CD4-positive, alpha-beta T cell treated with Interleukin-2 at 100 ng/mL for 4 hours (primary cell): ENCODE results near the gene FIZ1.
A peak's percentile ranks its signal among the peaks of the same experiment; 100 is the strongest.

Experiments used
- DNase-seq: peaks from one replicate; pipeline ENCODE4 v3.0.0-alpha.2; 2020; ENCODE audit warnings: low spot score

The FIZ1 gene

DNA sequence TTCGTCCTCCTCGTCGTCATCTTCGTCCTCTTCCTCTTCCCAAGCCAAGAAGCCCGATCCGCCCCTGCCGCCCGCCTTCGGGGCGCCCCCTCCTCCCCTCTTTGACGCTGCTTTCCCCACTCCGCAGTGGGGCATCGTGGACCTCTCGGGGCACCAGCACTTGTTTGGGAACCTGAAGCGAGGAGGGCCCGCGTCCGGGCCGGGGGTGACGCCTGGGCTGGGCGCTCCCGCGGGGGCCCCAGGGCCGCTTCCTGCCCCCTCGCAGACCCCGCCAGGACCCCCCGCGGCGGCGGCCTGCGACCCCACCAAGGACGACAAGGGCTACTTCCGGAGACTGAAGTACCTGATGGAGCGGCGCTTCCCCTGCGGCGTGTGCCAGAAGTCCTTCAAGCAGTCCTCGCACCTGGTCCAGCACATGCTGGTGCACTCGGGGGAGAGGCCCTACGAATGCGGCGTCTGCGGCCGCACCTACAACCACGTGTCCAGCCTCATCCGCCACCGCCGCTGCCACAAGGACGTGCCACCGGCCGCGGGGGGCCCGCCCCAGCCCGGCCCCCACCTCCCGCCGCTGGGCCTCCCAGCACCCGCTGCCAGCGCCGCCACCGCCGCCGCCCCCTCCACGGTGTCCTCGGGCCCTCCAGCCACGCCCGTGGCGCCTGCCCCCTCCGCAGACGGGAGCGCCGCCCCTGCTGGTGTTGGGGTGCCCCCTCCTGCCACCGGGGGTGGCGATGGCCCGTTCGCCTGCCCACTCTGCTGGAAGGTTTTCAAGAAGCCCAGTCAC, 14.8 kb upstream of the FIZ1 start:
- DNase-seq, result no peak

DNA sequence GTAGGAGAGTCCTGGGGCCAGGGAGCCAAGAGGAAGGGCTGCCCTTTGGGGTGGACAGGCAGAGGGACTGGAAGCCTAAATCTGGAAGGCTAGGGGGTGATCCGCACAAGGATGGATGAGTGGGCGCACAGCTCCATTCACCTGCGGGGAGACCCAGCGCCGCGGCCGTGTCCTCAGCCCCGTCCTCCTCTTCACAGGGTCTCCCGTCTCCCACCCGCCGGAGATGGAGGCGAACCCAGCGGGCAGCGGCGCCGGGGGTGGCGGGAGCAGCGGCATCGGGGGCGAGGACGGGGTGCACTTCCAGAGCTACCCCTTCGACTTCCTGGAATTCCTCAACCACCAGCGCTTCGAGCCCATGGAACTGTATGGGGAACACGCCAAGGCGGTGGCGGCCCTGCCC, 14.1 kb upstream of the FIZ1 start:
- DNase-seq, result no peak

DNA sequence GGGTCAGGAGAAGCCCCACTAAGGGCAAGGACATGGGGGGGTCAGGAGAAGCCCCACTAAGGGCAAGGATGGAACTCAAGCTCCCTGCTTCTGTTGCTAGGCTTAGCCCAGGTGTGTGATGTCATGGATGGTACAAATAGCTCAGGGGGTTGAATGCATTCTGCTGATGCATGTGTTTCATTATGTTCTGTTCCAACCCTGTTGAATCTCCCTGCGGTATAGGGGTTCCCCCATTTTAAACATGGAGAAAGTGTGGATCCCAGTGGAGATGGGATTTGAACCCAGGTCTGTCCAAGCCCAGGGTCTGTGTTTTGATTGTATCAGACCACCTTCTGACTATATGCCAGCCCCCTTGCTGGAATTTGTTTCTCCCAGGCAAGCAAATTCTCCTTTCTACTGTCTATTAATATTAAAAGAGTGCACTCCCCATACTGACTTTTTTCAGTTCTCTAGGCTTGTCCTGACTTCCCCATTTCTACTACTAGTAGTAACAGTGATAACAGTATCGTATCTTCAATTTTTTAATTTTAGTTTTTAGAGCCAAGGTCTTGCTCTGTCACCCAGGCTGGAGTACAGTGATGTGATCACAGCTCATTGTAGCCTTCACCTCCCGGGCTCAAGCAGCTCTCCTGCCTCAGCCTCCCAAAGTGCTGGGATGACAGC, 12.8 kb upstream of the FIZ1 start:
- DNase-seq, result no peak

DNA sequence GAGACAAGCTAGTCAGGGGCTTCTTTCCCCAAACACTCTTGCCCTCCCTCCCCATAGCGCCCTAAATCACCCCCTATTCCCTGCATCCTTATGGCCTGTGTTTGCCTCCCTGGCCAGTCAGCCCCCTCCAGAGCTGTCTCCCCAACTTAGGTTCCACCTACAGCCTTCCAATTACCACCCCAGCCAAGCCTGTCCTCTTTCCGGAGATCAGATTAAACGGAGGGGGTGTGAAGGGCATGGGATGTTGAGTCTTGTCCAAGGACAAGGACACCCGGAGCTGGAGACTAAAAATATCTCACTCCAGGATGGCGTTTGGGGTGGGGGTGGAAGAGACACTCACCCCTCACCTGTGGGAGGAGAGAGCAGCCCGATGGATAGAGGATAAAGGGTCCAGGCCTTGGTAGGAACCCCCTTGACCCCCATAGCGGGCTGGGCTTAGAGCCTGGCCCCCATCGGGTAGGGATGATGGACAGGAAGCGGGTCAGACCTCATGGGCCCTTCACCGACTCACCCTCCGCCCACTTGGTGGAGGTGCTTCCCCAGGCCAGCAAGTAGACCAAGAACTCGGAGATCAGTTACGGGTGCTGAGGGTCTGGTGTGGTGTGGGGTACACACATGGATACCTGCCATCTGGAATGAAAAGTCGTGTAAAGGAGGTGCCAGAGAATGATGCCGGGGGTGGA, 12.1 kb upstream of the FIZ1 start:
- no peak for DNase-seq

DNA sequence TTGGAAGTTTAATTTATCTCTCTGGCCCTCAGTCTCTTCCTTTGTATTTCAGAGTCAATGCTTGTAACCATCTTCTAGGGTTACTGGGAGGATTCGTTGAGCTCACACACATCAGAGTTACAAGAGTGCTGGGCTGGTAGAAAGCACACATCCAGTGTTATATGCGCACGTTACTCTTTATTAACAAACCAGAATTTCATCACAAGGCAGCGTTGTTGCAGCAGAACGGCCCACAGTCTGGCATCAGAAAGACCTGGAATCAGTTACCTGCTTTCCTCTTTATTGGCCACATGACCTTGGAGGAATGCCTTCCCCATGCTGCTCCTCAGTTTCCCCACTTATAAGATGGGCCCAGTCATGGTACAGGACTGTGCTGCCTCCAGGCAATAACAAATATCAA, 10.0 kb upstream of the FIZ1 start:
- DNase-seq, result no peak

DNA sequence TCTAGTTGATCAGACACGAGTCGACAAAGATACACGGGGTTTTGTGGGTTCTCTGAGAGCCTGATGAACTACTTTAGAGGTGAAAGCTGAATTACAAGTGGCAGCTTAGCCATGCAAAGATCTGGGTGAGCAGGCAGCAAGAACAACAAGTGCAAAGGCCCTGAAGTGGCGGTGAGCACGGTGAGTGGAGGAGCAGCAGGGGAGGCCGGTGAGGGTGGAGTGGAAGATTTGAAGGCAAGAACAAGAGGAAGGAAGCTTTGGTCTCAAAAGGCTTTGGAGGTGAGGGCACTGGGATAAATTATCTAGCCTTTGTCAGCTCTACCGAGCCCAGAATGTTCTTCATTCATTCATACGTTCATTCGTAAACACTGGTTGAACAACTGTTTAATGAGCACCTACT, 7.5 kb upstream of the FIZ1 start:
- no peak for DNase-seq

DNA sequence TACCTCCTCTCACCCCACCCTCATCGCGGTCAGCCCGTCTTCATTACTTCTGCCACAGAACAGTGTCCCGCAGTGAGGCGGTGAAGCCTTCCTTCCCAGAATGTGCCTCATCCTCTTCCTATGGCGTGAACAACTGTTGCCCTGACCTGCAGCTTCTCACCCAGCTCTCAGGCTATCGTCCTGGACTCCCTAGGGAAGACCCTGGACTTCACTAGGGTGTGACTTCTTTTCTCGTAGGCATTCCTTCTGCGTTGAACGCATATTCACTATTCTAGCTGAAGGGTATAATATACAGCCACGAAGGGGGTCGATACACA, 7.1 kb upstream of the FIZ1 start:
- DNase-seq, result no peak

DNA sequence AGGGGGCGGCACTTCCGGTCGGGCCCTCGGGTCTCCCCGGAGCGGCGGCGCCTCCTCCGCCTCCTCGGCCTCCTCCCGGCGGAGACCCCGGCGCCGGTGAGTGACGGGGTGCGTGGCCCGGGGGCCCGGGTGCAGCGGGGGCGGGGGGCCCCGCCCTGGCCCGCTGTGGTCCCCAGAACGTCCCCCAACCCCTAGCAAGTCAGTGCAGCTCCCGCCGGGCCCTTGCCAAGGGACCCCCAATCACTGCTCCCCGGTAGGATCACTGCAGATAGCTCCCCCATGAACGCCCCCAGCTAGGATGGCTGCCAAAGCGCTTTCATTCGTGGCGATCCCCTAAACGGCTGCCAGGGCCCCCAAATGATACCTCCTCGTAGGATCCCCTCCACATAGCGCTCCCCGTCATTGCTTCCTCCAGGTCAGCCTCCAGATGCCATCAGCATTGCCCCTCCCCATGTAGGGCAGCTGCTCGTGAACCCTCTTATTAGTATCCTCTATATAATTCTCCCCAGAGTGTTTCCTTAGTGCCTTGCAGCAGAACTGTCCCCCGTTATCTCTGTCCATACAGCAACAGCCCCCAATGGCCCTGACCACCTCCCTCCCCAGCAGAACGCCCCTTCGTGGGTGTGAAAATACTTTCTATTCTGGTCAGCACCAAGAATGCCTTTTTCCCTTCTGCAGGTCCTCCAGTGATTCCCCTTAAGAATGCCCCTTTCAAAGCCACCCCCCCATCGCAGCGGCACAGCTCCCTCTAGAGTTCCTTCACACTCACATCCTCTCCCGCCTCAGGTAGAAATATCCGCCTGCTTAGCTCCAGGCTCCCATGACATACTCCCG, 6.5 kb upstream of the FIZ1 start, which contains the start of gene ZNF865:
Gene ZNF865 (plus strand): TSS at position 11 of the 834 bp plus-strand sequence. CDS start 7,972 bp downstream, outside the sequence.
- peak; percentile 66 for DNase-seq

DNA sequence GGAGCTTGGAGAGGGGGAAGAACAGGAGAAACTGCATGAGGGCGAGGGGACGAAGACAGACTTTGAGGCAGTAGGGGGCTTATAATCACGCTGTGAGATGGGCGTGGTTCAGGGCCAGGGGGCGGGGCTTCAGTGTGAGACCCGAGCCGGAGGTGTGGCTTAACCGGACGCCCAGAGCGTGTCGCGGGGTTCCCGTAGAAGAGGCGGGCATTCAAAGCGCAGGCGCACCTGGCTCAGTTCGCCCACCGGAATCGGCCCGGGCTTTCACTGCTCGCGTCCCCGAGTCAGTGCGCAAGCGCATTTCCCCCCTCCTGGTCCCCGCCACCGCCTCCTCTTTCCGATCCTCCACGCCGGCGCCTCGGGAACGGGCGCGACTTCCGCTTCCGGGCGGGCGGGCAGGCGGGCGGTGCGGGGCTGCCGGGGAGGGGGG, 5.9 kb upstream of the FIZ1 start:
- peak; percentile 97 for DNase-seq

DNA sequence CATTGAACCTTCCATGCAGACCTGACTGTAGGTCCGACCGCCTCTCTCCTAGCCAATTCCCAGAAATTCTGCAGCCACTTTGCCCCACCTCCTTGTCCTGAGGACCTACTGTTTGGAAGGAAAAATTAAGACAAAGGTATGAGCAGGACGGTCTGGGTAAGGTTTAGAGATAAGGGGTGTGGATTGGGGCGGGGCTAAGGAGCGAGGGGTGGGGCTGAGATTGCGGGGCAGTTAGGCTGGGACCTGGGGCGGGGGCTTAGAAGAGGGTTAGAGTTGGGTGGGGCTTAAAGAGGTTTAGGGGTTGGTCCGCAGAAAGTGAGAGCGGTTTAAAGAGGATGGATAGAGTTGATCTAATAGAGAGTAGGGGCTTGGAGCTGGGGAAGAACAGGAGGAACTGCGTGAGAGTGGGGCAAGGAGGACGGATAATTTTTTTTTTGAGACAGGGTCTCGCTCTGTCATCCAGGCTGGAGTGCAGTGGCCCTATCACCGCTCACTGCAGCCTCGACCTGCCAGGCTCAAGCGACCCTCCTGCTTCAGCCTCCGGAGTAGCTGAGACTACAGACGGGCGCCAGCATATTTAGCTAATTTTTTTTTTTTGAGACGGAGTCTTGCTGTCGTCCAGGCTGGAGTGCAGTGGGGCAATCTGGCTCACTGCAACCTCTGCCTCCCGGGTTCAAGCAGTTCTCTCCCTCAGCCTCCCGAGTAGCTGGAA, 4.4 kb upstream of the FIZ1 start:
- no peak for DNase-seq

DNA sequence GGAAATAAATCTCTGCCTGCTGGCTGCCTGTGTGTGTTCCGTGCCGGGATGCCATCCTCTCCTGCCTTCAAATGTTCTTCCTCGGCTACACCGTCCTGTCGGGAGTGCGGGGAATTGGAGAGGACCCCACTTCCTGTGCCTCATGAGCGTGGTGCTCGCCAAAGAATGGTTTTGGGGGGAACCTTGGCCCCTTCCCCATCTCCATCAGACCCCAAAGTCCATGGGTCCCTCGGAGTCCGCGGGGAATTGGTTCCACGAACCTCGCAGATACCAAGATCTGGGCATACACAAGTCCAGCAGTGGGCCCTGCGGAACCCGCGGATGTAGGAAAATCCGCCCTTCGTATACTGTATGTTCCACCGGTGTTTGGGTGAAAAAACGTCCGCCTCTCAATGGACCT, 3.8 kb upstream of the FIZ1 start:
- DNase-seq, result no peak

DNA sequence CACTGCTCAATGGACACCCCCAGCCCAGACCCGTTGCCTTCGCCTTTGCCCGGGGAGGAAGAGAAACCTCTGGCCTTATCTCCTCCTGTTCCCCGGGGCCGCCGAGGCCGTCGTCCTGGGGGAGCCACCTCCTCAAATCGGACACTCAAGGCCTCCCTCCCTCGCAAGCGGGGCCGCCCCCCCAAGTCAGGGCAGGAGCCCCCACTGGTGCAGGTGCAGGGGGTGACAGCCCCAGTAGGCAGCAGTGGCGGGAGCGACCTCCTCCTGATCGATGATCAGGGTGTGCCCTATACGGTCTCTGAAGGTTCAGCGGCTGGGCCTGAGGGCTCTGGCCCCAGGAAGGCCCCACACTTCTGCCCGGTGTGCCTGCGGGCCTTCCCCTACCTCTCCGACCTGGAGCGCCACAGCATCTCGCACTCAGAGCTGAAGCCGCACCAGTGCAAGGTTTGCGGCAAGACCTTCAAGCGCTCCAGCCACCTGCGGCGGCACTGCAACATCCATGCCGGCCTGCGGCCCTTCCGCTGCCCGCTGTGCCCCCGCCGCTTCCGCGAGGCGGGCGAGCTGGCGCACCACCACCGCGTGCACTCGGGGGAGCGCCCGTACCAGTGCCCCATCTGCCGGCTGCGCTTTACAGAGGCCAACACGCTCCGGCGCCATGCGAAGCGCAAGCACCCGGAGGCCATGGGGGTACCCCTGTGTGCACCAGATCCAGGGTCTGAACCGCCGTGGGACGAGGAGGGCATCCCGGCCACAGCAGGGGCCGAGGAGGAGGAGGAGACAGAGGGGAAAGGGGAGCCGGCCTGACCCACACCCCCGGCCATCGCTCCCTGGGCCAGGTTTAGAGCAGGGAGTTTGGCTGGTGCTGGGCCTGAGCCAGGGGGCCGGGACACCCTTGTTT, 3.0 kb upstream of the FIZ1 start:
- no peak for DNase-seq

DNA sequence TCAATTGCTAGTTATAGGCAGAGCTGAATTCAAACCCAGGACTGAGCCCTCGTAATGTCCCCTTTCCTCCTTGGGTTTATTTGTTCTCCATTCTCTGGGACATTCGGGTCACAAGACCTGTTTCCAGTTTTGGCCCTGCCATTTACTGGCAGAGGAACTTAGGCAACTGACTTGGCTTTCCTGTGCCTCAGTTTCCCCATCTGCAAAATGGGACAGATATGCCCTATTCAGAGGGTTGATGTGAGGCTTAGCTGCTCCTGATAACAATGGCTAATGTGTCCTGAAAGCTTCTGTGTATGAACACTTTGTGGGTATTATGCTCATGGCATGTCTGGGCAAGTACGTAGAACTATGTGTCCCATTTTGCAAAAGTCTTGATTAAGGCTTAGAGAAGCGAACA, 1.8 kb upstream of the FIZ1 start:
- no peak for DNase-seq

DNA sequence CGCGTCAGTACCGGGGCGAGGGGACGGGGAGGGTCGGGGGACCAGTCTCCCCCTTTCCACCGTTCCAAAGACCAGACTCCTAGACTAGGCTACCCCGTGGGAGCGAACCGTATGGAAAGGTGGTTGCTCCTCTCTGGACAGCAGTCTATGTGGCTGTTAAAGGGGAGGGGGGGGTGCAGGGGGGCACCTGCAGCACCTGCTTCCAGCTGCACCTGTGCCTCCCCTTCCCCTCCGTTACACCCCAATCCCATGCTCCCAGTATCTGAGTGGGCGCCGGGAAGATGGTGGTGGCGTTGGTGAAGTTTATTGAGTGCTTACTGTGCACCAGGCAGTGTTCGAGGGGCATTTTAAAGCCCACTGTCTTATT, 1.3 kb upstream of the FIZ1 start:
- DNase-seq, result no peak

DNA sequence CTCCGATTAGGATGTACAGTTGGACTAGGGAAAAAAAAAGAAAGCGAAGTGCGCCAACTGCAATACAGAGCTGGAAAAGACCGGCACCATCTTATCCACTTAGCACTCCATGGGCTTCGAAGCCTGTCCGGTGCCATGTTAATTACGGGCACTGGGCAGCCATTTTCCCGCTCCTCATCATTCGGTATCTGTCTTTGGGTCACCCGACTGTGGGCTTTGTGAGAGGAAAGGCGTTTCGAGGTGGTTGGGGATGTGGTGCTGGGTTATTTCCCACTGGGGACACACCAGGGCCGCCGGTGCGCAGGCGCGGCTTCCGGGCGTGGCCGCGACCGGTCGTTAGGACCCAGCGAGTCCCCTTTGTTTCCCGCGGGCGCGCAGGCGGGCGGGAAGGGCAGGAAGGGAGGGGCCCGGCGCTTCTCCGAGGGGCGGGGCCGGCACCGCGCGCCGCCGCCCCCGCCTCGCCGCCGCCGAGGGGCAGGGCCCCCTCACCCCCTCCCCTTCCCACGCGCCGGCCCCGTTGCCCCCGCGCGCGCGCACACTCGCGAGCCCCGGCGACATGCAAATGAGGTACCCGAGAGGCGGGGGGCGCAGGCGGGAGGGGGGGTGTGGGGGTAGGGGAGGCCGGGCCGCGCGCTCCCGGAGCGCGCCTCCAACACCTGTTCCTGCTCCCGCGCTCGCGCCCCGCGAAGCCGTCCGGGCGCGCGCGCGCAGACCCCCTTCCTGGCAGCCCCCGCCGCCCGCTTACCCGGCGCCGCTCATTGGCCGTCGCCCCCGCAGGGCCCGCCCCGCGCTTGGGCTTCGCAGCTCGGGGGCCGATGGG, 735 bp upstream of the FIZ1 start, which contains the start of gene ZNF524:
Gene ZNF524 (plus strand): TSS at position 447 of the 820 bp plus-strand sequence. CDS start 1,825 bp downstream, outside the sequence.
- peak; percentile 87 for DNase-seq

DNA sequence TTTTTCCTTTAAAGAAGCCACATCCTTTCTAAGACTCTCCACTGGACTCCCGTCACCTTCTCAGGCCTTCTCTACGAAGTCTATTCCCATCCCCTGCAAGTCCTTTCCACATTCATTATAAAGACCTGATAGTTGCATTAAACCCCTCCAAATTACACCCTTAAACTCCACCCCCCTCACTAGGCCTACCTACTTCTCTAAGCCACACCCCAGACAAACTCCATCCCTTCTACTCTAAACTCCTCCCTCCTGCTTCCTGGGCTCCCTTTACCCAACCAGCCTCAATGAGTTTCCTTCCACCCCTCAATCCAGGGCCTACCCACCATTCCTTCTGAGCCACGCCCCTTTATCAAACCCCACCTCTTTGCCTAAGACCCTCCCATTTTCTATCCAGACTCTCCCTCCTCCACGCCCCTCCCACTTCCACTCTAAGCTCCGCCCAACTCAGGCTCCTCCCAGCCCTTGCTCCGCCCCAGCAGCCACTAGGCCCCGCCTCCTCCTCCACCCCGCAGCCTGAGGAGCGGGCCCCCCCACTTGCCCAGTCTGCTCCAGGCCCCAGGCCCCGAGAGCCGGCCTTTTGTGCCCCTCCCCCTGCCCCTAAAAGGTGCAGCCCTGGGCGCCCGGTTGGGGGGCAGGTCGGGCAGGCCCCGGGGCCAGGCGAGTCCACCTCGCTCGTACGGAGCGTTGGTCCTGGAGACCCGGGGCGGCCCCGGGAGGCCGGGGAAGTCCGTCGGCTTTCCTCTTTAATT, 424 bp downstream of the FIZ1 start:
- DNase-seq, result peak; percentile 91

DNA sequence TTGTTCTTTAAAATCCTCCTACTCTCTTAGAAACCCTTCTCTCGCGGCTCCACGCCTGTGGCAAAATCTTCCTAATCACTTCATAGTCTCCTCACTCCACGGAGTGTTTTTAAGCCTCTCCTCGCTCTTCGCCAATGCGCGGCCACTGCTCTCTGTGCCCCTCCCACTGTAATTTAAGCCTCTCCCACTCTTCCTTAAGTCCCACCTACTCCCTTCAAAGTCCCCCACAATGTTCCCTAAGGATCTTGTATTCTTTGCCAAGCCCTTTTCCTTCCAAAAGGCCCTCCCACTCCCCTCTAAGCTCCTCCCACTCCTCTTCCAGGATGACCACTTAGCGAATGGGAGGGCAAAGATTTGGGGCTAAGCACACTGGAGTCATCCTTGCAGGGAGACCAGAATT, 1.3 kb downstream of the FIZ1 start:
- no peak for DNase-seq

DNA sequence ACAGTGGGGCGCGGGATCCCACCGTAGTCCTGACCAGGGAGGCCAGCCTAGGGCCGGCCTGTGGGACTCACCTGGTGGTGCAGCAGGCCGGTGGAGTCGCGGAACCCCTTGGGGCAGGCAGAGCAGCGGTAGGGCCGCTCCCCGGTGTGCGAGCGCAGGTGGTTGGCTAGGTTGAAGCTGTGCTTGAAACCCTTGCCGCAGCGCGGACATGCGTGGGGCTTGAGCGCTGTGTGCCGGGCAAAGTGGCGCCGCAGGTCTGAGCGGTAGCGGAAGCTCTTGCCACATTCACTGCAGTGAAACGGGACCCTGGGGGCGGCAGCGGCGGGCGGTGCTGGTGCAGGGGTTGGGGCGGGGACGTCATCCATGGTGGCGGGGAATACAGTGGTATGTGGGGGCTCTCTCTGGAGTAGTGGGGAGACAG, 1.8 kb downstream of the FIZ1 start:
- DNase-seq, result no peak

DNA sequence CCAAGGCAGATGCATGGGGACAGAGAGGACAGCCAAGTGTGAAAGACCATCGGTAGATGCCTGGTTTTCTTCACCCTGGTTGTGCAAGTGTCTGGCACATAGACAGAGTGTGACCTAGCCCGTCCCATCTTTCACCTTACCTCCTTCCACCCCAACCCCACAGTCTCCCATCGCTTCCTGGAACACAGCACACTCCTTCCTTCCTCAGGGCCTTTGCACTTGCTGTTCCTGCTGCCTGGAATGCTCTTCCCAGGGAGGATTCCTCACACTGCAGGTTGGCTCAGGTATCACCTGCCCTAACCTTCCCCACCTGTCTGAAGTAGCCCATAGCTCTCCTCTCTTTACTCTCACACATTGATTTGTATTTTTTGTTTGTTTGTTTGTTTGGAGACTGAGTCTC, 3.0 kb downstream of the FIZ1 start:
- DNase-seq, result no peak
